Measurements from ENCODE around the gene ANKRD9.
"Not testable (repeated sequence)": the region's sequence is repeated elsewhere in the genome, so short reads cannot be mapped to it uniquely, and the experiment has no call there.

ANKRD9 gene

GRCh38 chr14:102537981-102538601, 28.5 kb upstream of the ANKRD9 start:
- no peak for DNase-seq

GRCh38 chr14:102532204-102532658, 22.7 kb upstream of the ANKRD9 start:
- no peak for DNase-seq

- no peak for DNase-seq
These were observed 21.4 kb upstream of the ANKRD9 start for GRCh38 chr14:102530828-102531478.

GRCh38 chr14:102528431-102529170, 19.0 kb upstream of the ANKRD9 start:
- no peak for DNase-seq

GRCh38 chr14:102525929-102526497, 16.4 kb upstream of the ANKRD9 start:
- DNase-seq = no peak

- DNase-seq = peak; percentile 51
These were observed 15.8 kb upstream of the ANKRD9 start for GRCh38 chr14:102525219-102525928.

GRCh38 chr14:102524451-102525218, 15.1 kb upstream of the ANKRD9 start:
- peak; percentile 98 for DNase-seq

- no peak for DNase-seq
These were observed 14.2 kb upstream of the ANKRD9 start for GRCh38 chr14:102523569-102524450.

- DNase-seq = no peak
These were observed 13.6 kb upstream of the ANKRD9 start for GRCh38 chr14:102523200-102523568.

- DNase-seq = not testable (repeated sequence)
These were observed 10.1 kb upstream of the ANKRD9 start for GRCh38 chr14:102519709-102520108.

GRCh38 chr14:102518063-102518648, 8.6 kb upstream of the ANKRD9 start:
- no peak for DNase-seq

GRCh38 chr14:102517392-102518062, 8.0 kb upstream of the ANKRD9 start:
- DNase-seq = no peak

GRCh38 chr14:102516531-102517391, 7.2 kb upstream of the ANKRD9 start:
- no peak for DNase-seq

- no peak for DNase-seq
These were observed 5.6 kb upstream of the ANKRD9 start for GRCh38 chr14:102514987-102515733.

GRCh38 chr14:102513899-102514772, 4.6 kb upstream of the ANKRD9 start:
- DNase-seq = no peak

GRCh38 chr14:102512793-102513300, 3.3 kb upstream of the ANKRD9 start:
- no peak for DNase-seq

- DNase-seq = no peak
These were observed 2.0 kb upstream of the ANKRD9 start for GRCh38 chr14:102511538-102511937.

Data from kidney glomerular epithelial cell (primary cell).